Subcutaneous preadipocyte (primary cell): ENCODE results near the gene KCNG1. TPM values are rescaled to one million over a fixed set of nuclear protein-coding genes. Genes with fewer than 3 reads are reported as not detected.

Experiments
- total RNA-seq: library from RNA; depleted of rRNA; stranded (reverse); fragments of >200 nt; gene quantifications from 2 replicates; pipeline ENCODE4 v1.2.3, GENCODE V29; 2012

The KCNG1 gene
- total RNA-seq: 4.8 and 5.5 TPM in 2 replicates

DNA sequence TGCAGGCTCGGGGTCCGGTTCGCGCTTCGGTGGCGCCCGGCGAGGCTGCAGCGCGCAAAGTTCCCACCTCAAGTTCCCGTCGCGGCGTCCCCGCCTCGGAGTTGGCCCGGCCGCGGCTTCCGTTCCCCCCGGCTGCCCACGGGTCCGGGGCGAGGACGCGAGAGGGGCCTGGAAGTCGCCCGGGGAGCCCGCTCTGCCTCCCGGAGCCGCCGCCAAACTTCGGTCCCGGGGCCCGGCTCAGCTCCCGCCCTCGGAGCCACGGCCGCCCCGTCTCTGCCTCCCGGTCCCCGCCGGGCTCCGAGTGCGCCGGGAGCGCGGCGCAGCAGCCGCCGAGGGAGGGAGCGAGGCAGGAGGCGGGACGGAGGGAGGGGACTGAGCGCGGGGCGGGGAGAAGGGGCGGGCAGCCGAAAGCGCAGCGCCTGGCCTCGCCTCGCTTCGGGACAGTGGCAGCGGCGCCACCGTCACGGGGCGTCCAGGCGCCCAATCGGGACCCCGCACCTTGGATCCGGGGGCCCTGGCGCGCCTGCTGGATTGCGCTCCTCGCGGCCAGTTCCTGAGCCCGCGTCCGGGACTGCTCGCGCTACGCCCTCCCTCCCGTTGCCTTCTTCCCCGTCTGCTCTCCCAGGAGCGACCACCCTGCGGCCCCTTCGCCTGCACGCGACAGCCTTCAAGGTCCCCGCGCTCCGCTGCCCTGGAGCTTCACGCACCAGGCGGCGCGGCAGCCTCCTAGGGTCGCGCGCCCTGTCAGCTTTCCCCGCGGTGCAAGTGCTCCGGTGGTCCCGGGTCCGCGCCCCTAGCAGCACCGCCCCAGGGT lies at the start of gene KCNG1:
TSS of gene KCNG1 (minus strand) at position 305 of the 814 bp plus-strand sequence. CDS start 12,769 bp downstream, outside the sequence.

GRCh38 chr20:50958615-50959542 lies 64.0 kb downstream of the KCNG1 start, which contains the start of gene MOCS3:
MOCS3 (plus strand) TSS chr20:50958818; CDS start chr20:50958843, 25 bp downstream.

DNA sequence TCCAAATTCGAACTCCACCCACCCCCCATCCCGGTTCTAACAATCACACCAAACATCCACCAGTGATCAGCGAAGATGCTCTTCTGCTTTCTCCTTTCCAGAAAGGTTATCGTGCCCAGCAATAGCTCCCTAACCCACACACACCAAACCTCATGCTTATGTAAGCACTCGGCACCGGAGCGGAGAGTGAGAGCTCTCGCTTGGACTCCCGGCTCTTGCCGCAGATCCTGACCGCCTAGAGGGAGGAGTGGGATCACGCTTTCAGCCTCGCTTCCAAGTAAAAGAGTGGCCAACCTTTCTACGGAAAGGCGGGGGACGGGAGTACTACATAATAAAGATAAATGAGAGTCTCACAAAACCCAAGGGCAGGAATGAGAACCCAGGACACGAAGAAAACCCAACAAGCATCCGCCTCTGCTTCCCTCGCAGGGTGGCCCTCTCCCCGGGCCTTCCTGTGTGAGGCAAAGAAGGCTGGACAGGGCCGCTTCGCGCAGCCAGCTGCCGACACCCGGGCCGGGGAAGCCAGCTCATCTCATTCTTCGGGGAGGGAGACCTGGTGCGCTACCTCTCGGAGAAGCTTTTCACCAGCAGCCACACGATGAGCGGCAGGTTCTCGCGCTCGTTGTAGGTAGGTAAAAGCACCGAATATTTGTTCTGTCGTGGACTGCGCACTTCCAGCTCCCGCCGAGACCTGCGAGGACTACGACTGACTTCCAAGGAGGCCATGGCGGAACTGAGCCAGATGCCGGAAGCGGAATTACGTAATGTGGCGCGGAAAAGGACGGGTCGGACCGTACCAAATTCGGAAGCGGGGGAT lies 64.9 kb downstream of the KCNG1 start, which contains the start of gene DPM1:
TSS of gene DPM1 (minus strand) at position 735 of the 817 bp plus-strand sequence. CDS start at position 726, 9 bp downstream.

Other genes with a start within 250 kb of the KCNG1 start
- gene BCAS4, start 228.0 kb downstream of the KCNG1 start, total RNA-seq: 2.6 and 3.7 TPM in 2 replicates
- gene ADNP, start 91.7 kb downstream of the KCNG1 start, total RNA-seq: 23.1 and 28.7 TPM in 2 replicates
- gene DPM1, start 64.6 kb downstream of the KCNG1 start, total RNA-seq: 40.9 and 58.8 TPM in 2 replicates
- 10.3 and 11.3 TPM in 2 replicates for gene MOCS3, start 64.3 kb downstream of the KCNG1 start, total RNA-seq